B cell (primary cell): ENCODE data around the gene SGPL1. TPM values are rescaled to one million over a fixed set of nuclear protein-coding genes. Genes with fewer than 3 reads are reported as not detected.

Experiments used
- ATAC-seq: fragments of 200-7000 bp; cut with Tn5 transposase; one replicate; pipeline ENCODE4 v1.10.0; 2021; ENCODE audit warnings: low read depth, mild to moderate bottlenecking, moderate number of reproducible peaks, moderate library complexity
- CTCF ChIA-PET: fragments of 350-600 bp; sonication (Branson Sonifier 250); formaldehyde crosslinking; loops from one replicate; lab custom pipeline; 2021; ENCODE audit warnings: antibody characterized with exemption, inconsistent platforms; lab: Charles Lee
- POLR2A ChIA-PET: fragments of 350-600 bp; sonication (Branson Sonifier 250); formaldehyde crosslinking; loops from one replicate; lab custom pipeline; 2021; ENCODE audit warnings: antibody characterized with exemption; lab: Charles Lee
- DNase-seq: peaks from one replicate; pipeline ENCODE4 v3.0.0; 2013
- H2AFZ ChIP-seq: 2 replicates; pipeline ENCODE4 v1.6.1; 2012; ENCODE audit warnings: mild to moderate bottlenecking, low read depth, low read length; ENCODE audit not compliant: insufficient read depth, poor library complexity, severe bottlenecking
- H3K27ac ChIP-seq, 2 donors: 1 replicate in 1 of 2; 2 replicates in 1 of 2; pipeline ENCODE4 v1.5.1; 2012 to 2013; ENCODE audit warnings: low read length in 2 of 2, mild to moderate bottlenecking in 2 of 2, moderate library complexity in 1 of 2
- H3K27me3 ChIP-seq, 4 experiments: fragments of 200-600 bp in 1 of 4; sonication (generic) in 1 of 4; replicated peaks in 1 of 4; 1 replicate in 2 of 4; 2 replicates in 2 of 4; pipeline versions ENCODE4 v1.6.1 to v1.7.0; 2013 to 2016; ENCODE audit warnings: low read length in 3 of 4, mild to moderate bottlenecking in 2 of 4, mixed read lengths in 1 of 4, moderate library complexity in 1 of 4; ENCODE audit not compliant: insufficient read depth in 4 of 4, control insufficient read depth in 3 of 4; ENCODE audit errors: control extremely low read depth in 1 of 4
- H3K36me3 ChIP-seq, 2 experiments: replicated peaks in 1 of 2; 1 replicate in 1 of 2; 2 replicates in 1 of 2; pipeline versions ENCODE4 v1.6.1 to v1.7.1; 2013; ENCODE audit warnings: low read length in 1 of 2; ENCODE audit not compliant: insufficient read depth in 2 of 2, control insufficient read depth in 1 of 2; ENCODE audit errors: control extremely low read depth in 1 of 2, extremely low read depth in 1 of 2
- H3K4me1 ChIP-seq, 2 donors: fragments of 200-600 bp in 1 of 2; sonication (generic) in 1 of 2; 1 replicate in 1 of 2; 2 replicates in 1 of 2; pipeline versions ENCODE4 v1.5.1 to v1.6.1; 2013 to 2017; ENCODE audit warnings: low read length in 2 of 2; ENCODE audit not compliant: control insufficient read depth in 2 of 2, insufficient read depth in 2 of 2
- H3K4me2 ChIP-seq: replicated peaks from 2 replicates; pipeline ENCODE3; 2012; ENCODE audit warnings: mild to moderate bottlenecking, low read depth, low read length; ENCODE audit not compliant: poor library complexity, severe bottlenecking
- H3K4me3 ChIP-seq, 5 experiments: fragments of 200-600 bp in 1 of 5; sonication (generic) in 1 of 5; 1 replicate in 3 of 5; 2 replicates in 2 of 5; pipeline versions ENCODE4 v1.5.1 to v1.7.0; 2011 to 2016; ENCODE audit warnings: low read length in 4 of 5, mild to moderate bottlenecking in 4 of 5, low read depth in 2 of 5, control low read depth in 1 of 5, moderate library complexity in 1 of 5; ENCODE audit not compliant: insufficient read depth in 1 of 5; ENCODE audit errors: control extremely low read depth in 1 of 5, extremely low read depth in 1 of 5
- H3K79me2 ChIP-seq: fragments of 200-600 bp; sonication (generic); one replicate; pipeline ENCODE4 v1.6.0; 2016; ENCODE audit warnings: low read length; ENCODE audit not compliant: control insufficient read depth, insufficient read depth
- H3K9ac ChIP-seq: fragments of 200-600 bp; sonication (generic); 2 replicates; pipeline ENCODE4 v1.6.1; 2017; ENCODE audit warnings: mild to moderate bottlenecking, low read length, moderate library complexity
- H3K9me3 ChIP-seq, 3 donors: one replicate each; pipeline versions ENCODE4 v1.6.1 to v1.7.1; 2013; ENCODE audit warnings: low read length in 2 of 3; ENCODE audit not compliant: control insufficient read depth in 2 of 3, insufficient read depth in 1 of 3; ENCODE audit errors: control extremely low read depth in 1 of 3
- H4K20me1 ChIP-seq: 2 replicates; pipeline ENCODE4 v1.6.0; 2012; ENCODE audit warnings: mild to moderate bottlenecking, low read length; ENCODE audit not compliant: insufficient read depth, control insufficient read depth, poor library complexity, severe bottlenecking
- H3K27ac Mint-ChIP-seq: one replicate; pipeline ENCODE4 v1.8.0; 2021; ENCODE audit warnings: mixed read lengths
- H3K27me3 Mint-ChIP-seq: one replicate; pipeline ENCODE4 v1.8.0; 2021; ENCODE audit warnings: mixed read lengths
- H3K4me1 Mint-ChIP-seq: one replicate; pipeline ENCODE4 v1.8.0; 2021; ENCODE audit warnings: mixed read lengths
- H3K4me3 Mint-ChIP-seq: one replicate; pipeline ENCODE4 v1.8.0; 2021; ENCODE audit warnings: mixed read lengths
- H3K9me3 Mint-ChIP-seq: one replicate; pipeline ENCODE4 v1.8.0; 2022; ENCODE audit warnings: mixed read lengths; ENCODE audit not compliant: insufficient read depth
- CTCF ChIP-seq: fragments of 200-600 bp; IDR thresholded peaks from one replicate; pipeline ENCODE4 v1.8.0; 2022; ENCODE audit warnings: antibody characterized with exemption, mild to moderate bottlenecking
- EZH2 ChIP-seq: IDR thresholded peaks from 2 replicates; pipeline ENCODE4 v1.6.1; 2012; ENCODE audit warnings: borderline replicate concordance, low read depth, mild to moderate bottlenecking, moderate library complexity, low read length; ENCODE audit not compliant: insufficient read depth, poor library complexity, severe bottlenecking
- WGBS: methylation state at CpG from one replicate; pipeline ENCODE4 v1.1.5; 2013; ENCODE audit warnings: missing lambda C conversion rate; ENCODE audit not compliant: insufficient coverage; 5-methylcytosine and 5-hydroxymethylcytosine counted together
- intact Hi-C: fragments of 100-400 bp; cut with micrococcal nuclease; formaldehyde crosslinking; loops from one replicate; pipeline ENCODE4 v1.10.0; 2022
- polyA plus RNA-seq: library from polyadenylated mRNA; depleted of rRNA; stranded (reverse); fragments of >200 nt; gene quantifications from 2 replicates; pipeline ENCODE4 v1.2.3, GENCODE V29; 2012
- total RNA-seq, 2 donors: library from RNA; stranded (reverse); fragments of 120-200 nt in 1 of 2; gene quantifications; 1 replicate in 1 of 2; 2 replicates in 1 of 2; pipeline versions ENCODE4 v1.2.3 to v1.2.4, GENCODE V29; 2013 to 2022

The SGPL1 gene
- total and polyA plus RNA-seq, 2 donors (not counting 1 experiment from before 2014, with no cell fraction given) = 9.1 to 46.2 TPM

GRCh38 chr10:70907637-70908405, 92.1 kb downstream of the SGPL1 start:
- peaks cover 18% of the 10 kb centered on the region for H3K27me3 Mint-ChIP-seq
- Histone ChIP-seq H4K20me1 (no peaks in the 10 kb centered on the region), H3K4me3 (no peak overlapping the region), H3K4me1 (no peaks in the 10 kb centered on the region), H2AFZ (no peak overlapping the region), H3K9me3 (peaks cover 0 to 4% (median 0%) of the 10 kb centered on the region in 3 donors), H3K79me2 (no peaks in the 10 kb centered on the region), H3K36me3 (no peaks in the 10 kb centered on the region), H3K27ac (no peak overlapping the region), H3K4me2 (no peak overlapping the region), H3K27me3 (peaks cover 0 to 12% (median 0%) of the 10 kb centered on the region in 4 experiments), H3K9ac (no peak overlapping the region)
- intact Hi-C loops = no loop called here
- no peaks in the 10 kb centered on the region for H3K9me3 Mint-ChIP-seq
- no peak overlapping the region for H3K4me3 Mint-ChIP-seq
- DNase-seq (no peak), ATAC-seq (no peak)
- WGBS = 70% methylated on average over 6 of the region's 16 CpGs
- TF ChIP-seq CTCF = no peak
- ChIA-PET POLR2A (no interaction called here), CTCF (no interaction called here)
- H3K4me1 Mint-ChIP-seq = no peaks in the 10 kb centered on the region
- no peak overlapping the region for H3K27ac Mint-ChIP-seq

- ChIA-PET POLR2A (no interaction called here), CTCF (no interaction called here)
- Mint-ChIP-seq H3K27me3 (peaks cover 15% of the 10 kb centered on the region), H3K27ac (no peak overlapping the region), H3K4me3 (no peak overlapping the region), H3K9me3 (no peaks in the 10 kb centered on the region), H3K4me1 (no peaks in the 10 kb centered on the region)
- H3K9ac ChIP-seq = no peak overlapping the region
- no peak for DNase-seq
- H3K4me3 ChIP-seq = no peak overlapping the region
- H3K27me3 ChIP-seq = peaks cover 0 to 9% (median 0%) of the 10 kb centered on the region in 4 experiments
- intact Hi-C loops = no loop called here
- no peak overlapping the region for H3K4me2 ChIP-seq
- H3K4me1 ChIP-seq = no peaks in the 10 kb centered on the region
- no peaks in the 10 kb centered on the region for H4K20me1 ChIP-seq
- WGBS = 87% methylated on average over 12 of the region's 12 CpGs
- no peak for ATAC-seq
- no peak overlapping the region for H3K27ac ChIP-seq
- H2AFZ ChIP-seq = no peak overlapping the region
- H3K79me2 ChIP-seq = no peaks in the 10 kb centered on the region
- TF ChIP-seq EZH2 (no peak), CTCF (no peak)
- no peaks in the 10 kb centered on the region for H3K36me3 ChIP-seq
- peaks cover 0 to 4% (median 0%) of the 10 kb centered on the region in 3 donors for H3K9me3 ChIP-seq
Measured at GRCh38 chr10:70908406-70909296, 92.9 kb downstream of the SGPL1 start.
